HepG2 (cell line): ENCODE results near the gene SLC19A1. TPM values are rescaled to one million over a fixed set of nuclear protein-coding genes. Genes with fewer than 3 reads are reported as not detected.

ENCODE experiments used
- ATAC-seq: fragments of 200-7000 bp; cut with Tn5 transposase; 3 replicates; pipeline ENCODE4 v1.9.1; 2020; ENCODE audit warnings: mild to moderate bottlenecking, moderate library complexity
- BruUV-seq: library from RNA; stranded (reverse); fragments of 400-500 nt; replicated peaks from 2 replicates; lab custom pipeline; 2021; lab: Mats Ljungman, UMichigan
- CTCF ChIA-PET: fragments of 300-600 bp; formaldehyde crosslinking; extraction: SDS; loops from one replicate; lab custom pipeline; 2021; ENCODE audit warnings: low total read pairs, inconsistent platforms, low intra/inter-chr PET ratio; lab: Yijun Ruan, JAX
- POLR2A ChIA-PET: fragments of 350-600 bp; sonication (Branson Sonifier 250); formaldehyde crosslinking; loops from one replicate; lab custom pipeline; 2020; ENCODE audit warnings: antibody characterized with exemption, inconsistent platforms; lab: Yijun Ruan, JAX
- DNase-seq: peaks from one replicate; pipeline ENCODE4 v3.0.0-alpha.2; 2015; ENCODE audit warnings: low spot score
- FAIRE-seq: peaks from 3 replicates; lab custom pipeline; 2011; peaks lifted over from hg19 to GRCh38; lab: Jason Lieb, UNC
- H2AFZ ChIP-seq: one replicate; pipeline ENCODE4 v1.6.1; 2011; ENCODE audit warnings: low read length, inconsistent platforms
- H3K27ac ChIP-seq: fragments of 300-600 bp; 3 replicates; pipeline ENCODE4 v1.8.0; 2011; ENCODE audit warnings: mixed run types, mild to moderate bottlenecking, mixed read lengths, low read length, inconsistent platforms; ENCODE audit not compliant: insufficient read depth; ENCODE audit errors: extremely low read length
- H3K27me3 ChIP-seq, 2 experiments: fragments of 200-600 bp in 1 of 2; 2 replicates in 1 of 2; 3 replicates in 1 of 2; pipeline versions ENCODE4 v1.6.0 to v1.8.0; 2011; ENCODE audit warnings: low read length in 2 of 2, mild to moderate bottlenecking in 2 of 2, moderate library complexity in 2 of 2, inconsistent platforms in 1 of 2; ENCODE audit not compliant: insufficient read depth in 2 of 2, control insufficient read depth in 1 of 2
- H3K36me3 ChIP-seq, 2 experiments: fragments of 200-600 bp in 1 of 2; replicated peaks in 1 of 2; 2 replicates in 1 of 2; 3 replicates in 1 of 2; pipeline versions ENCODE4 v1.5.1 to v1.8.0; 2011; ENCODE audit warnings: low read length in 2 of 2, inconsistent platforms in 1 of 2; ENCODE audit not compliant: insufficient read depth in 2 of 2, control insufficient read depth in 1 of 2
- H3K4me1 ChIP-seq: 2 replicates; pipeline ENCODE4 v1.5.1; 2012; ENCODE audit warnings: low read length, inconsistent platforms; ENCODE audit not compliant: insufficient read depth
- H3K4me2 ChIP-seq: 2 replicates; pipeline ENCODE4 v1.6.0; 2011; ENCODE audit warnings: low read depth, low read length, inconsistent platforms
- H3K4me3 ChIP-seq, 3 experiments: fragments of 200-600 bp in 1 of 3; sonication (generic), shearing (Covaris generic) in 1 of 3; replicated peaks in 1 of 3; 2 replicates each; pipeline ENCODE4 v1.5.1; 2011 to 2016; ENCODE audit warnings: low read length in 3 of 3, inconsistent platforms in 2 of 3, low read depth in 2 of 3, mild to moderate bottlenecking in 2 of 3, control low read depth in 1 of 3, mixed read lengths in 1 of 3; ENCODE audit not compliant: insufficient read depth in 1 of 3
- H3K79me2 ChIP-seq: one replicate; pipeline ENCODE4 v1.6.1; 2011; ENCODE audit warnings: low read length, inconsistent platforms; ENCODE audit not compliant: insufficient read depth
- H3K9ac ChIP-seq: 2 replicates; pipeline ENCODE4 v1.6.0; 2011; ENCODE audit warnings: mild to moderate bottlenecking, low read depth, low read length, inconsistent platforms; ENCODE audit not compliant: insufficient read depth
- H3K9me3 ChIP-seq: 2 replicates; pipeline ENCODE4 v1.5.1; 2012; ENCODE audit warnings: mild to moderate bottlenecking, low read length
- H4K20me1 ChIP-seq: 2 replicates; pipeline ENCODE4 v1.6.0; 2011; ENCODE audit warnings: inconsistent platforms, mild to moderate bottlenecking, low read length, moderate library complexity; ENCODE audit not compliant: insufficient read depth
- AGO2 ChIP-seq: fragments of 200-400 bp; formaldehyde crosslinking; optimal IDR thresholded peaks from 2 replicates; pipeline ENCODE3; 2017; ENCODE audit warnings: mild to moderate bottlenecking, low read depth, low read length, moderate library complexity
- BRD4 ChIP-seq: sonication (generic); formaldehyde crosslinking; IDR thresholded peaks from 2 replicates; pipeline ENCODE4 v1.4.0; 2020; ENCODE audit warnings: missing genetic modification reagents
- GATAD2A ChIP-seq: IDR thresholded peaks from 2 replicates; pipeline ENCODE4 v1.6.1; 2016
- SMAD3 ChIP-seq: sonication (generic); formaldehyde crosslinking; IDR thresholded peaks from 2 replicates; pipeline ENCODE4 v1.4.0; 2020; ENCODE audit warnings: missing genetic modification reagents
- THAP11 ChIP-seq: IDR thresholded peaks from 2 replicates; pipeline ENCODE4 v1.6.1; 2016; ENCODE audit warnings: missing biosample characterization, missing genetic modification reagents
- ZNF343 ChIP-seq: sonication (generic); formaldehyde crosslinking; IDR thresholded peaks from 2 replicates; pipeline ENCODE4 v1.4.0; 2020; ENCODE audit warnings: mild to moderate bottlenecking, missing genetic modification reagents
- ZNF577 ChIP-seq: sonication (generic); formaldehyde crosslinking; IDR thresholded peaks from 2 replicates; pipeline ENCODE4 v1.4.0; 2020; ENCODE audit warnings: mild to moderate bottlenecking, low read depth, missing genetic modification reagents, borderline replicate concordance
- WGBS: methylation state at CpG from one replicate; pipeline ENCODE4 v1.1.6; 2017; ENCODE audit warnings: low lambda C conversion rate; 5-methylcytosine and 5-hydroxymethylcytosine counted together
- in situ Hi-C: cut with HindIII; loops from 2 replicates; pipeline ENCODE4 v1.10.0; 2017; ENCODE audit warnings: low pct_unique_long_range_greater_than_20kb; ENCODE audit not compliant: extremely low pct_ligation_motif_present
- intact Hi-C: fragments of 100-400 bp; cut with micrococcal nuclease; formaldehyde crosslinking; loops from one replicate; pipeline ENCODE4 v1.10.0; 2022; ENCODE audit not compliant: unreplicated experiment
- polyA plus RNA-seq, 8 experiments: library from polyadenylated mRNA; depleted of rRNA in 3 of 8; stranded (reverse) in 7 of 8; unstranded in 1 of 8; fragments of >200 nt; fragmentation: Illumina TruSeq in 4 of 8; extraction: Trizol in 4 of 8; gene quantifications; 2 replicates each; pipeline versions ENCODE4 v1.2.1 to v1.2.3, GENCODE V29; 2011 to 2016; ENCODE audit warnings: low read depth in 4 of 8, missing spikeins in 1 of 8, mixed read lengths in 1 of 8; ENCODE audit not compliant: insufficient read depth in 1 of 8
- total RNA-seq, 5 experiments: library from RNA; depleted of rRNA; stranded (reverse); fragments of >200 nt; fragmentation: Illumina TruSeq; extraction: Trizol; gene quantifications; 2 replicates each; pipeline ENCODE4 v1.2.3, GENCODE V29; 2016; ENCODE audit warnings: low read depth in 1 of 5
- TF ChIP-seq, protein P1 (sequence below): sonication (generic); formaldehyde crosslinking; IDR thresholded peaks from 2 replicates; pipeline ENCODE4 v1.5.0; 2020; ENCODE audit warnings: mild to moderate bottlenecking, missing genetic modification reagents, borderline replicate concordance
- TF ChIP-seq, protein P2 (sequence below): sonication (generic); formaldehyde crosslinking; IDR thresholded peaks from 2 replicates; pipeline ENCODE4 v1.4.0; 2020; ENCODE audit warnings: mild to moderate bottlenecking, missing genetic modification reagents

Gene SLC19A1
- total and polyA plus RNA-seq, 2 of the 13 experiments (the other 11 are each of a cell fraction or from before 2014, with no cell fraction given) = 21.8 to 23.0 TPM

DNA sequence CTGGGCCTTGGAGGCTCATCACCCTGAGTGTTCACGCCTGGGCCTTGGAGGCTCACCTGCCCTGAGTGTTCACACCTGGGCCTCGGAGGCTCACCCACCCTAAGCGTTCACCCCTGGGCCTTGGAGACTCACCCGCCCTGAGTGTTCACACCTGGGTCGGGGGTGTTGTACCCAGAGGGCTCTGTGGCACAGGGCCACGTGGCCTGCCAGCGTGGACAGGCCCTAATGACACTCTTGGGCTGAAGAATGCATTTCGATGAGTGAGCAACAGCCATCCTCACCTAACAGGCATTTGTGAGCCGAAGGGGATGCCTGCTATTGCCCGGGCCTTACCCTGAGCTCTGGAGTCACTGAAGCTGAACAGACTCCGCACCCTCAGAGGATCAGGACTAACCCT is 17.5 kb downstream of the SLC19A1 start (continued):
- TF ChIP-seq, protein P1, sequence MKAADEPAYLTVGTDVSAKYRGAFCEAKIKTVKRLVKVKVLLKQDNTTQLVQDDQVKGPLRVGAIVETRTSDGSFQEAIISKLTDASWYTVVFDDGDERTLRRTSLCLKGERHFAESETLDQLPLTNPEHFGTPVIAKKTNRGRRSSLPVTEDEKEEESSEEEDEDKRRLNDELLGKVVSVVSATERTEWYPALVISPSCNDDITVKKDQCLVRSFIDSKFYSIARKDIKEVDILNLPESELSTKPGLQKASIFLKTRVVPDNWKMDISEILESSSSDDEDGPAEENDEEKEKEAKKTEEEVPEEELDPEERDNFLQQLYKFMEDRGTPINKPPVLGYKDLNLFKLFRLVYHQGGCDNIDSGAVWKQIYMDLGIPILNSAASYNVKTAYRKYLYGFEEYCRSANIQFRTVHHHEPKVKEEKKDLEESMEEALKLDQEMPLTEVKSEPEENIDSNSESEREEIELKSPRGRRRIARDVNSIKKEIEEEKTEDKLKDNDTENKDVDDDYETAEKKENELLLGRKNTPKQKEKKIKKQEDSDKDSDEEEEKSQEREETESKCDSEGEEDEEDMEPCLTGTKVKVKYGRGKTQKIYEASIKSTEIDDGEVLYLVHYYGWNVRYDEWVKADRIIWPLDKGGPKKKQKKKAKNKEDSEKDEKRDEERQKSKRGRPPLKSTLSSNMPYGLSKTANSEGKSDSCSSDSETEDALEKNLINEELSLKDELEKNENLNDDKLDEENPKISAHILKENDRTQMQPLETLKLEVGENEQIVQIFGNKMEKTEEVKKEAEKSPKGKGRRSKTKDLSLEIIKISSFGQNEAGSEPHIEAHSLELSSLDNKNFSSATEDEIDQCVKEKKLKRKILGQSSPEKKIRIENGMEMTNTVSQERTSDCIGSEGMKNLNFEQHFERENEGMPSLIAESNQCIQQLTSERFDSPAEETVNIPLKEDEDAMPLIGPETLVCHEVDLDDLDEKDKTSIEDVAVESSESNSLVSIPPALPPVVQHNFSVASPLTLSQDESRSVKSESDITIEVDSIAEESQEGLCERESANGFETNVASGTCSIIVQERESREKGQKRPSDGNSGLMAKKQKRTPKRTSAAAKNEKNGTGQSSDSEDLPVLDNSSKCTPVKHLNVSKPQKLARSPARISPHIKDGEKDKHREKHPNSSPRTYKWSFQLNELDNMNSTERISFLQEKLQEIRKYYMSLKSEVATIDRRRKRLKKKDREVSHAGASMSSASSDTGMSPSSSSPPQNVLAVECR = no peak
- TF ChIP-seq ZNF343 (no peak), BRD4 (CRISPR knock-in tag) (0 out of 2 replicates have a peak, but pooled peaks have one; percentile 2), SMAD3 (CRISPR knock-in tag) (no peak), THAP11 (CRISPR knock-in tag) (no peak)
- TF ChIP-seq, protein P2, sequence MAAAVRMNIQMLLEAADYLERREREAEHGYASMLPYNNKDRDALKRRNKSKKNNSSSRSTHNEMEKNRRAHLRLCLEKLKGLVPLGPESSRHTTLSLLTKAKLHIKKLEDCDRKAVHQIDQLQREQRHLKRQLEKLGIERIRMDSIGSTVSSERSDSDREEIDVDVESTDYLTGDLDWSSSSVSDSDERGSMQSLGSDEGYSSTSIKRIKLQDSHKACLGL = no peak

DNA sequence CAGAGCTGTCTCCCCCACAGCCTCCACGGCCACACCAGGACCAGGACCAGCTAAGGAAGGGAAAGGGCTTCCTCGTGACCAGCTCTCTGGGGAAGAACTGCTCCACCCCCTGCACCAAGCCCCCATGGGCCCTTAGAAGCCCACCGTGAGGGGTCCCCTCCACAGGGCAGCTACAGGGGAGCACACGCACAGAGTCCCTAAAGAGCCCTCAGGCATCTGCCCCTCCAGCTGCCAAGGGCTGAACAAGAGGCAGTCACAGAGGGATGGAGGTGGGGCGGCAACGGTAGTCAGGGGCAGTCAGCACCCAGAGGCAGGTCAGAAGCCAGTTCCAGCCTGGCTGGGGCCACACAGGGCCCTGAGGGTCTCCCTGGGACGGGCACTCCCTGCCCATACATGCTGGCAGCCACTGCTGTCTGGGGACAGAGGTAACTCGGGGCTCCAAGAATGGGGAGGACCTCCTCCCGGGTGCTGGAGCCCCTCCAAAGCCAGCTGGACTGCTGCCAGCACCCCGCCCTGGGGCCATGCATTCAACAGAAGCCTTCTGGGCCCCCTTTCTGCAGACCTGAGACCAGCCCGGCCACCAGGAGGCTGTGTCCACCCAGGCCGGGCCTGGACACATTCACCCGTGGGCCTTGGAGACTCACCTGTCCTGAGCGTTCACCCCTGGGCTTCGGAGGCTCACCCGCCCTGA is 18.7 kb downstream of the SLC19A1 start:
- DNase-seq = no peak
- no peak for ATAC-seq
- H4K20me1 ChIP-seq = no peaks in the 10 kb centered on the region
- H3K36me3 ChIP-seq = peaks cover 2 to 26% of the 10 kb centered on the region in 2 experiments; a peak in 1 of 5 replicates
- no peaks in the 10 kb centered on the region for H3K27me3 ChIP-seq
- intact Hi-C loops (no loop called here), in situ Hi-C loops (no loop called here)
- POLR2A ChIA-PET = no interaction called here
- 96% methylated on average over 5 of the region's 16 CpGs for WGBS
- peaks cover 10% of the 10 kb centered on the region for H3K79me2 ChIP-seq
- no peak overlapping the region for H2AFZ ChIP-seq
- BruUV-seq = no TSS peak
- CTCF ChIA-PET = no interaction called here
- no peak overlapping the region for H3K4me2 ChIP-seq
- peaks cover 25% of the 10 kb centered on the region for H3K9me3 ChIP-seq
- H3K9ac ChIP-seq = no peak overlapping the region
- no peak overlapping the region for H3K27ac ChIP-seq
- H3K4me1 ChIP-seq = peaks cover 39% of the 10 kb centered on the region
- FAIRE-seq = no peak
- H3K4me3 ChIP-seq = no peak overlapping the region
- TF ChIP-seq GATAD2A (CRISPR knock-in tag) = no peak
- TF ChIP-seq ZNF577 (CRISPR knock-in tag) = no peak
- TF ChIP-seq AGO2 = peak; percentile 36
